H9 (cell line): ENCODE results near the gene LIAS. TPM values are rescaled to one million over a fixed set of nuclear protein-coding genes. Genes with fewer than 3 reads are reported as not detected.

Source experiments
- DNase-seq: peaks from one replicate; pipeline ENCODE4 v3.0.0-alpha.2; 2017
- H2AFZ ChIP-seq: one replicate; pipeline ENCODE4 v1.6.1; 2013; ENCODE audit warnings: mild to moderate bottlenecking, low read length, control low read depth, moderate library complexity
- H2AK5ac ChIP-seq: 2 replicates; pipeline ENCODE4 v1.6.1; 2013; ENCODE audit warnings: low read length, control low read depth, mixed read lengths; ENCODE audit not compliant: insufficient read length
- H2BK120ac ChIP-seq: one replicate; pipeline ENCODE4 v1.6.1; 2013; ENCODE audit warnings: low read depth, mild to moderate bottlenecking, low read length, control low read depth, inconsistent platforms; ENCODE audit not compliant: poor library complexity, severe bottlenecking
- H2BK12ac ChIP-seq: 2 replicates; pipeline ENCODE4 v1.6.1; 2013; ENCODE audit warnings: low read length, control low read depth, mixed read lengths, low read depth; ENCODE audit not compliant: insufficient read length
- H2BK15ac ChIP-seq: 2 replicates; pipeline ENCODE4 v1.6.1; 2013; ENCODE audit warnings: low read depth, low read length, control low read depth
- H2BK20ac ChIP-seq: one replicate; pipeline ENCODE4 v1.6.1; 2013; ENCODE audit warnings: low read depth, mild to moderate bottlenecking, low read length, control low read depth, inconsistent platforms; ENCODE audit not compliant: poor library complexity, severe bottlenecking
- H2BK5ac ChIP-seq: 2 replicates; pipeline ENCODE4 v1.6.1; 2013; ENCODE audit warnings: low read length, control low read depth, mixed read lengths; ENCODE audit not compliant: insufficient read length
- H3K14ac ChIP-seq: 2 replicates; pipeline ENCODE4 v1.6.1; 2013; ENCODE audit warnings: low read length, control low read depth; ENCODE audit not compliant: insufficient read depth
- H3K18ac ChIP-seq: 2 replicates; pipeline ENCODE4 v1.6.1; 2013; ENCODE audit warnings: low read depth, mild to moderate bottlenecking, mixed read lengths, low read length, control low read depth; ENCODE audit not compliant: insufficient read length
- H3K23ac ChIP-seq: 2 replicates; pipeline ENCODE4 v1.6.1; 2013; ENCODE audit warnings: low read length, control low read depth, mixed read lengths, low read depth; ENCODE audit not compliant: insufficient read length
- H3K23me2 ChIP-seq: 2 replicates; pipeline ENCODE4 v1.6.1; 2013; ENCODE audit warnings: low read depth, mild to moderate bottlenecking, mixed read lengths, low read length, control low read depth; ENCODE audit not compliant: insufficient read length, poor library complexity, severe bottlenecking
- H3K27ac ChIP-seq: 2 replicates; pipeline ENCODE4 v1.5.1; 2013; ENCODE audit warnings: low read length, control low read depth, mixed read lengths, low read depth; ENCODE audit not compliant: insufficient read length
- H3K27me3 ChIP-seq: 2 replicates; pipeline ENCODE4 v1.6.1; 2013; ENCODE audit warnings: low read length, control low read depth, inconsistent platforms; ENCODE audit not compliant: insufficient read depth
- H3K4ac ChIP-seq: 2 replicates; pipeline ENCODE4 v1.6.1; 2013; ENCODE audit warnings: low read depth, mild to moderate bottlenecking, control low read depth, inconsistent platforms, low read length, moderate library complexity
- H3K4me1 ChIP-seq: 2 replicates; pipeline ENCODE4 v1.6.1; 2013; ENCODE audit warnings: low read length, control low read depth, inconsistent platforms; ENCODE audit not compliant: insufficient read depth
- H3K4me2 ChIP-seq: 2 replicates; pipeline ENCODE4 v1.6.1; 2013; ENCODE audit warnings: low read length, control low read depth, mixed read lengths; ENCODE audit not compliant: insufficient read length, insufficient read depth
- H3K56ac ChIP-seq: 2 replicates; pipeline ENCODE4 v1.6.1; 2013; ENCODE audit warnings: low read depth, mild to moderate bottlenecking, mixed read lengths, low read length, control low read depth; ENCODE audit not compliant: insufficient read length
- H3K79me1 ChIP-seq: 2 replicates; pipeline ENCODE4 v1.6.1; 2013; ENCODE audit warnings: low read depth, mild to moderate bottlenecking, moderate library complexity, low read length, control low read depth, inconsistent platforms; ENCODE audit not compliant: insufficient read depth, poor library complexity, severe bottlenecking
- H3K79me2 ChIP-seq: 2 replicates; pipeline ENCODE4 v1.6.1; 2013; ENCODE audit warnings: low read length, control low read depth, inconsistent platforms; ENCODE audit not compliant: insufficient read depth
- H3K9ac ChIP-seq: 2 replicates; pipeline ENCODE4 v1.6.1; 2013; ENCODE audit warnings: low read length, control low read depth, mixed read lengths; ENCODE audit not compliant: insufficient read length; ENCODE audit errors: extremely low read depth
- H3K9me3 ChIP-seq: one replicate; pipeline ENCODE4 v1.6.1; 2013; ENCODE audit warnings: low read depth, low read length, inconsistent platforms; ENCODE audit not compliant: control insufficient read depth
- H3T11ph ChIP-seq: one replicate; pipeline ENCODE4 v1.6.1; 2013; ENCODE audit warnings: mild to moderate bottlenecking, low read length, control low read depth, inconsistent platforms
- H4K20me1 ChIP-seq: one replicate; pipeline ENCODE4 v1.6.1; 2013; ENCODE audit not compliant: control insufficient read depth, insufficient read length, insufficient read depth
- H4K5ac ChIP-seq: 2 replicates; pipeline ENCODE4 v1.6.1; 2013; ENCODE audit warnings: low read depth, mild to moderate bottlenecking, mixed read lengths, low read length, control low read depth; ENCODE audit not compliant: insufficient read length
- H4K8ac ChIP-seq: replicated peaks from 2 replicates; pipeline ENCODE4 v1.6.1; 2013; ENCODE audit warnings: low read length, control low read depth, mixed read lengths, low read depth; ENCODE audit not compliant: insufficient read length
- H4K91ac ChIP-seq: 2 replicates; pipeline ENCODE4 v1.6.1; 2013; ENCODE audit warnings: low read depth, mild to moderate bottlenecking, moderate library complexity, mixed read lengths, low read length, control low read depth; ENCODE audit not compliant: insufficient read length
- H3K27ac Mint-ChIP-seq, 3 experiments: 2 replicates in 2 of 3; 3 replicates in 1 of 3; pipeline ENCODE4 v1.8.0; 2020 to 2021; ENCODE audit warnings: mixed read lengths in 3 of 3, mild to moderate bottlenecking in 1 of 3, moderate library complexity in 1 of 3
- H3K27me3 Mint-ChIP-seq: 2 replicates; pipeline ENCODE4 v1.8.0; 2021; ENCODE audit warnings: low read depth, mild to moderate bottlenecking, moderate library complexity, mixed read lengths
- H3K36me3 Mint-ChIP-seq, 3 experiments: 2 replicates in 2 of 3; 3 replicates in 1 of 3; pipeline ENCODE4 v1.8.0; 2020 to 2021; ENCODE audit warnings: low read depth in 3 of 3, mixed read lengths in 3 of 3; ENCODE audit not compliant: insufficient read depth in 1 of 3
- H3K4me1 Mint-ChIP-seq, 2 experiments: 2 replicates each; pipeline ENCODE4 v1.8.0; 2020; ENCODE audit warnings: mixed read lengths in 2 of 2
- H3K4me3 Mint-ChIP-seq, 2 experiments: 2 replicates in 1 of 2; 3 replicates in 1 of 2; pipeline ENCODE4 v1.8.0; 2020 to 2021; ENCODE audit warnings: mild to moderate bottlenecking in 2 of 2, mixed read lengths in 2 of 2, moderate library complexity in 1 of 2
- H3K9me3 Mint-ChIP-seq, 2 experiments: 2 replicates in 1 of 2; 3 replicates in 1 of 2; pipeline ENCODE4 v1.8.0; 2020; ENCODE audit warnings: mild to moderate bottlenecking in 2 of 2, mixed read lengths in 2 of 2, moderate library complexity in 1 of 2
- WGBS: extraction: QIAGEN DNeasy Blood & Tissue Kit; methylation state at CpG from one replicate; pipeline ENCODE4 v1.1.7; 2013; ENCODE audit warnings: missing lambda C conversion rate, low lambda C conversion rate, mixed read lengths; ENCODE audit not compliant: insufficient read length; ENCODE audit errors: extremely low coverage; 5-methylcytosine and 5-hydroxymethylcytosine counted together
- total RNA-seq: library from RNA; stranded (reverse); gene quantifications from 2 replicates; pipeline ENCODE4 v1.2.1, GENCODE V29; 2021
- TF ChIP-seq, protein P1 (sequence below): fragments of 200-600 bp; sonication (generic); conservative IDR thresholded peaks from 3 replicates; pipeline ENCODE4 v1.8.0; 2021; ENCODE audit warnings: antibody characterized with exemption, mild to moderate bottlenecking

Gene LIAS
- total RNA-seq, 1 experiment from 2014 or later = 18.5 TPM

DNA sequence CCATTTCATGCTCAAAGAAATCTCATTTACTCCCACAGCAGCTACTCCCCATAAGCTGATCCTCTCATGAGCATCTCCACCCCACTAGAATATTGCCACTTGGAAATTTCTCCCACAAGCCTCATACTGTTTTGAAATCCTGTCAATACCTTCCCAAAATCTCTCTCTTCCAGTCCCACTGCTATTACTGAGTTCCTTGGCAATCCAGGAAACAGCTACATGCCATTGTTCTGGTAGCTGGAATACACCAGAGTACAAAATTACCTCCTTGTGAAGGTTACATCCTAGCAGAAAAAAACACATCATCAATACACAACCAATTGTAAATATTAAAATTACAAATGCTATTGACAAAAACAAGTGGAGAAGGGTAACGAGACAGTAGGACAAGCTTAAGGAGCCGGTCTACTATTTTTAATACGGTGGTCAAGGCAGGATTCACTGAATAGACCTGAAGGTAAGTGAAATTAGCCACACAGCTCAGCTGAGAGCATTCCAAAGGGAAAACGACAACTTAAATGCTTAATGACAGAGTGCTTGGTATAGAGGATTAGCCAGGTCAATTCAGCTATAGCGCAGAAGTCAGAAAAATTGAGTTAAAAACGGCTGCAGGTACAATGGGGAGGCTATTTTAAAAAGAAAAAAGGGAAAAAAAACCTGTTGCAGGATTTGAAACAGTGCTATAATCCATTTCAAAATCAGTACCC is 6.5 kb upstream of the LIAS start:
- no peak overlapping the region for H3K9ac ChIP-seq
- no peaks in the 10 kb centered on the region for H3K9me3 ChIP-seq
- peaks cover 47 to 75% (median 62%) of the 10 kb centered on the region in 3 experiments for H3K36me3 Mint-ChIP-seq
- H2BK120ac ChIP-seq = no peak overlapping the region
- no peak overlapping the region for H2BK5ac ChIP-seq
- no peaks in the 10 kb centered on the region for H3K23me2 ChIP-seq
- H3K4ac ChIP-seq = no peak overlapping the region
- H2BK12ac ChIP-seq = no peak overlapping the region
- H3K14ac ChIP-seq = no peak overlapping the region
- no peak overlapping the region for H2AK5ac ChIP-seq
- no peak overlapping the region for H3K56ac ChIP-seq
- H3K27me3 ChIP-seq = no peaks in the 10 kb centered on the region
- H3K4me1 ChIP-seq = peaks cover 2% of the 10 kb centered on the region; the same call in 1 of the 2 replicates
- H4K5ac ChIP-seq = no peak overlapping the region
- no peaks in the 10 kb centered on the region for H4K20me1 ChIP-seq
- no peak overlapping the region for H3K18ac ChIP-seq
- H2BK20ac ChIP-seq = no peak overlapping the region
- H2BK15ac ChIP-seq = no peak overlapping the region
- no peak for DNase-seq
- no peak overlapping the region for H3T11ph ChIP-seq
- no peak overlapping the region for H4K91ac ChIP-seq
- no peak overlapping the region for H2AFZ ChIP-seq
- TF ChIP-seq, protein P1, sequence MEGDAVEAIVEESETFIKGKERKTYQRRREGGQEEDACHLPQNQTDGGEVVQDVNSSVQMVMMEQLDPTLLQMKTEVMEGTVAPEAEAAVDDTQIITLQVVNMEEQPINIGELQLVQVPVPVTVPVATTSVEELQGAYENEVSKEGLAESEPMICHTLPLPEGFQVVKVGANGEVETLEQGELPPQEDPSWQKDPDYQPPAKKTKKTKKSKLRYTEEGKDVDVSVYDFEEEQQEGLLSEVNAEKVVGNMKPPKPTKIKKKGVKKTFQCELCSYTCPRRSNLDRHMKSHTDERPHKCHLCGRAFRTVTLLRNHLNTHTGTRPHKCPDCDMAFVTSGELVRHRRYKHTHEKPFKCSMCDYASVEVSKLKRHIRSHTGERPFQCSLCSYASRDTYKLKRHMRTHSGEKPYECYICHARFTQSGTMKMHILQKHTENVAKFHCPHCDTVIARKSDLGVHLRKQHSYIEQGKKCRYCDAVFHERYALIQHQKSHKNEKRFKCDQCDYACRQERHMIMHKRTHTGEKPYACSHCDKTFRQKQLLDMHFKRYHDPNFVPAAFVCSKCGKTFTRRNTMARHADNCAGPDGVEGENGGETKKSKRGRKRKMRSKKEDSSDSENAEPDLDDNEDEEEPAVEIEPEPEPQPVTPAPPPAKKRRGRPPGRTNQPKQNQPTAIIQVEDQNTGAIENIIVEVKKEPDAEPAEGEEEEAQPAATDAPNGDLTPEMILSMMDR = no peak
- peaks cover 11 to 16% of the 10 kb centered on the region in 2 experiments for H3K4me1 Mint-ChIP-seq
- H3K27ac Mint-ChIP-seq = peak overlapping the region in 2 of 3 experiments; percentile 23 to 90; a peak in 4 of 7 replicates
- peaks cover 6% of the 10 kb centered on the region for H3K79me1 ChIP-seq
- H3K79me2 ChIP-seq = peaks cover 5% of the 10 kb centered on the region
- no peak overlapping the region for H3K4me2 ChIP-seq
- no peak overlapping the region for H3K23ac ChIP-seq
- no peak overlapping the region for H3K4me3 Mint-ChIP-seq
- WGBS = no CpG with 5 or more reads among the region's 6 CpGs
- H4K8ac ChIP-seq = no peak overlapping the region
- no peak overlapping the region for H3K27ac ChIP-seq
- no peaks in the 10 kb centered on the region for H3K27me3 Mint-ChIP-seq
- H3K9me3 Mint-ChIP-seq = no peaks in the 10 kb centered on the region
